DMS153 (cell line): Measurements from ENCODE around the gene B3GNT7.
"Not testable (repeated sequence)": the region's sequence is repeated elsewhere in the genome, so short reads cannot be mapped to it uniquely, and the experiment has no call there.

Source experiments
- DNase-seq: peaks from one replicate; lab custom pipeline; 2025; lab: John Stamatoyannopoulos, UW

Gene B3GNT7, protein sequence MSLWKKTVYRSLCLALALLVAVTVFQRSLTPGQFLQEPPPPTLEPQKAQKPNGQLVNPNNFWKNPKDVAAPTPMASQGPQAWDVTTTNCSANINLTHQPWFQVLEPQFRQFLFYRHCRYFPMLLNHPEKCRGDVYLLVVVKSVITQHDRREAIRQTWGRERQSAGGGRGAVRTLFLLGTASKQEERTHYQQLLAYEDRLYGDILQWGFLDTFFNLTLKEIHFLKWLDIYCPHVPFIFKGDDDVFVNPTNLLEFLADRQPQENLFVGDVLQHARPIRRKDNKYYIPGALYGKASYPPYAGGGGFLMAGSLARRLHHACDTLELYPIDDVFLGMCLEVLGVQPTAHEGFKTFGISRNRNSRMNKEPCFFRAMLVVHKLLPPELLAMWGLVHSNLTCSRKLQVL

DNA sequence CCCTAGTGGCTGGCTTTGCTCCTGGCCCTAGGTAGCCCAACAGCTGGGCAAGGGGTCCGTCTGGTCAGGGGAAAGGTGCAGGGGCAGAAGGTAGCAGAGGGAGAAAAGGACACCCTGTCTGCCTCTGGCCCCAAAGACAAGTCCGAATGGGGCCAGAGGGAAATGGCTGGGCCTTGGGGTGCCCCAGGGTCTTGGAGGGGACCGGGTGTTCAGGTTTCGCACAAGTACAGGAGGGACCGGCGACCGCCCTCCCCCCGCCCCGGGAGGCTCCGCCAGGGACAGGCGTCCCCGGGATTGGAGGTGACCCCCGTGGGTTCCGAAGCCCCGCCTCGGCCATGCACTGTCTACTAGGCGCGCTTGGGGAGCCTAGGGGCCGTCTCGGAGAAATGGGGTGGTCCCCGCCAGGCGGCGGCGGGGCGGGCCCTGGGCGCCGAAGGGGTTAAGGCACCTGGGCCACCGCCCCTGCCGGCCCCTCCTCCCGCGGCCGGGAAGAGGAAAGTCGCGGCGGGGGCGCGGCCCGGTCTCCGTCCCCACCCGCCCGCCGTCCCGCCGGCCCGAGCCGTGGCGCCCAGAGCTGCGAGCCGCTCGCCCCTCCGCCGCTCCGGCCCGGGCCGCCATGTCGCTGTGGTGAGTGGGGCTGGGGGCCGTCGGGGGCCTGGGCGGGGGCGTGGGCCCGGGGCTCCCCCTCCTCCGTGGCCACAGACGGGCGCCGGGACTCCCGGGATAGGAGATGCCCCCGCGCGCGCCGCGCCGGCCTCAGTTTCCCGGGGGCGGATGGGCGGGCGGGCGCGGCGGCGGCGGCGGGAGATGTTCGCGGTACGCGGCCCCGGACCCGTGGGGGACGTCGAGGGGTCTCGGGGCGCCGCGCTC is at the start of gene B3GNT7:
Gene B3GNT7, plus strand, starts transcription at position 523 of the 870 bp plus-strand sequence. Its CDS starts 94 bp downstream, at position 617.
- no peak for DNase-seq

DNA sequence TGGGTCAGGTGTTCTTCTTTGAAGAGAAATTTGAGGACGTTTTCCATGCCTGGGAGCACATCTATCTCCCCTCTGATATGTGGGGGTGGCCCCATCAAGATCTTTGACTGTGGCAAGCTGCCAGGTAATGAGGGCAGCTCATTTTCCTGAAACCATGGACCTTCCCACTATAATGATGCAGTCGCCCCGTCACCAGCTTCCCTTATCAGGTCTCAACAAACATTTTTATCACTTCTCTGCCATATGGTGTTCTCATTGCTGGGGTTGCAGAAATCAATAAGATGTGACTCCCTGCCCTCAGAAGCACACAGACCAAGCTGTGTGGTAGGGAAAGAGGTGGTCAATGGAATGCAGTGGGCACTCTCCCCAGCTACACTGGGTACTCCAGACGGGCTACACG is 48.4 kb upstream of the B3GNT7 start:
- no peak for DNase-seq

DNA sequence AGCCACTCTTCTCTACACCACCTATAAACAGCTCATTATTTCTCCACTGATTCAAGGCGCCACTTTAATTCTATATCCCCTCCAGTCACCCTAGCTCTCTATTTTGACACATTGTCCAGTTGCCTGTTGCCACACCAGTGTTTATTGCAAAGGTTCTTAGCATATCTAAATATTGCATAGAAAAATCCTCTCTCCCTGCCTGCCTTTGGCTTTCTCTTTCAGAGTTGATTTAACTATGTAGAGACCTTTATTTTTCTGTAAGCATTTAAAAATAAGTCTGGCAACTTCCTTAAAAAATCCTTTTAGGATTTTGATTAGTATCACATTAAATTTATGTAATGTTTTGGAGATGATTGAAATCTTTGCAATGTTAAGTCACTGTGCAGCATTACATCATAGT is 47.9 kb upstream of the B3GNT7 start:
- no peak for DNase-seq

DNA sequence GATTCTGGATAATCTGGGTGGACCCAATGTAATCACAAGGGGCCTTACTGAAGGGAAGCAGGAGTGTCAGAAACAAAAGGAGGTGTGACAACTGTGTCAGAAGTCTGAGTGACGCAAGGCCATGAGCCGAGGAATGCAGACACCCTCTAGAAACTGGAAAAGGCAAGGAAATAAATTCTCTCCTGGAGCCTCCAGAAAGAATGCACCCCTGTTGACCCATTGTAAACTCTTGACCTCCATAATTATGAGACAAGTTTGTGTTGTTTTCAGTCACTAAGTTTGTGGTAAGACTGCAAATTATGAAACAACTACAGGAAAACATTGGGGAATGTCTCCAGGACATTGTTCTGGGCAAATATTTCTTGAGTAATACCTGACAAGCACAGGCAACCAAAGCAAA is 47.3 kb upstream of the B3GNT7 start:
- no peak for DNase-seq

DNA sequence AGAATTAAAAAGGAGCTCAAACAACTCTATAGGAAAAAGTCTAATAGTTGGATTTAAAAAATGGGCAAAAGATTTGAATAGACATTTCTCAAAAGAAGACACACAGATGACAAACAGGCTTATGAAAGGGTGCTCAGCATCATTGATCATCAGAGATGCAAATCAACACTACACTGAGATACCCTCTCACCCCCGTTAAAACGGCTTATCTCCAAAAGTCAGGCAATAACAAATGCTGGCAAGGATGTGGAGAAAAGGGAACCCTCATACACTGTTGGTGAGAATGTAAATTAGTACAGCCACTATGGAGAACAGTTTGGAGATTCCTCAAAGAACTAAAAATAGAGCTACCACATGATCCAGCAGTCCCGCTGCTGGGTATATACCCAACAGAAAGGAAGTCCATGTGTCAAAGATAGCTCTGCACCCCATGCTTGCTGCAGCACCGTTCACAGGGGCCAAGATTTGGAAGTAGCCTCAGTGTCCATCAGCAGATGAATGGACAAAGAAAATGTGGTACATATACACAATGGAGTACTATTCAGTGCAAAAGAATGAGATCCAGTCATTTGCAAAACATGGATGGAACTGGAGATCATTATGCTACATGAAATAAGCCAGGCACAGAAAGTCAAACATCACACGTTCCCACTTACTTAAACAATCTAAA is 46.7 kb upstream of the B3GNT7 start:
- no peak for DNase-seq

DNA sequence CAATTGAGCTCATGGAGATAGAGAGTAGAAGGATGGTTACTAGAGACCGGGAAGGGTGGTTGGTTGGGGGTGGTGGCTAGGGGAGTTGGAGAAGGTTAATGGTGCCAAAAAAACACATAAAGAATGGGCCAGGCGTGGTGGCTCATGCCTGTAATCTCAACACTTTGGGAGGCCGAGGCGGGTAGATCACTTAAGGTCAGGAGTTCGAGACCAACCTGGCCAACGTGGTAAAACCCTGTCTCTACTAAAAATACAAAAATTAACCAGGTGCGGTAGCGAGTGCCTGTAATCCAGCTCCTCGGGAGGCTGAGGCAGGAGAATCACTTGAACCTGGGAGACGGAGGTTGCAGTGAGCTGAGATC is 46.2 kb upstream of the B3GNT7 start:
- not testable (repeated sequence) for DNase-seq

DNA sequence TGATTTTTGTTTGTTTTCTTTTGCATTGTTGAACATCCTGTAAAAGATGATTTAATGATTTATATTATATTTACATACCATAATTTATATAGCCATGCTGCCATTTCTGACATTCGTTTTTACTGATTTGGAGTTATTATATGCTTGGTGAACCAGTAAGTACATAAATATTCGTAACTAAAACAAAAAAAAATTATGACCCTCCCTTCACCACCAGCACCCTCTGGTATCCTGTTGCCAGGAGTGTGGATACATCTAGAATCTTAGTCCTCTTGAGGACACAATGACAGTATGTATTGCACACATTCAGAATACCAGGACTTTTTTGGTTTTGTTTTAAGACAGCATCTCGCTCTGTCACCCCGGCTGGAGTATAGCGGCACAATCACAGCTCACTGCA is 43.9 kb upstream of the B3GNT7 start:
- DNase-seq, result no peak

DNA sequence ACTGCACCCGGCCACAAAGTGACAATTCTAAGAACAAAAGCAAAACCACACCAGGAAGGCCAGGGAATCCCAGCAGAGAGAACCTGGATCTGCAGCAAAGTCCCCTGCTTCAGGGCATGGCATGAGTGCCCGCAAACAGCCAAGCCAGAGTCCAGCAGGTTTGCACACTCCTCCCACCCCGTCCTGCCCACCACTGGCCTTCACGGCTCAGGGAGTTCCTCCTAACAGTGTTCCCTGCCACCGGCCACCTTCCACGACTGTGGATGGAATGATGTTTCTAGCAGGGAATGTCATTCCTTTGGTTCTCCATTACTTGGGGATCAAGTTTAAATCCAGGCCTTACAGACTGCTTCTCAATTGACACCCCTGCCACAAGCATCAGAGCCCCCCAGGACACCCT is 42.0 kb upstream of the B3GNT7 start:
- DNase-seq, result no peak

DNA sequence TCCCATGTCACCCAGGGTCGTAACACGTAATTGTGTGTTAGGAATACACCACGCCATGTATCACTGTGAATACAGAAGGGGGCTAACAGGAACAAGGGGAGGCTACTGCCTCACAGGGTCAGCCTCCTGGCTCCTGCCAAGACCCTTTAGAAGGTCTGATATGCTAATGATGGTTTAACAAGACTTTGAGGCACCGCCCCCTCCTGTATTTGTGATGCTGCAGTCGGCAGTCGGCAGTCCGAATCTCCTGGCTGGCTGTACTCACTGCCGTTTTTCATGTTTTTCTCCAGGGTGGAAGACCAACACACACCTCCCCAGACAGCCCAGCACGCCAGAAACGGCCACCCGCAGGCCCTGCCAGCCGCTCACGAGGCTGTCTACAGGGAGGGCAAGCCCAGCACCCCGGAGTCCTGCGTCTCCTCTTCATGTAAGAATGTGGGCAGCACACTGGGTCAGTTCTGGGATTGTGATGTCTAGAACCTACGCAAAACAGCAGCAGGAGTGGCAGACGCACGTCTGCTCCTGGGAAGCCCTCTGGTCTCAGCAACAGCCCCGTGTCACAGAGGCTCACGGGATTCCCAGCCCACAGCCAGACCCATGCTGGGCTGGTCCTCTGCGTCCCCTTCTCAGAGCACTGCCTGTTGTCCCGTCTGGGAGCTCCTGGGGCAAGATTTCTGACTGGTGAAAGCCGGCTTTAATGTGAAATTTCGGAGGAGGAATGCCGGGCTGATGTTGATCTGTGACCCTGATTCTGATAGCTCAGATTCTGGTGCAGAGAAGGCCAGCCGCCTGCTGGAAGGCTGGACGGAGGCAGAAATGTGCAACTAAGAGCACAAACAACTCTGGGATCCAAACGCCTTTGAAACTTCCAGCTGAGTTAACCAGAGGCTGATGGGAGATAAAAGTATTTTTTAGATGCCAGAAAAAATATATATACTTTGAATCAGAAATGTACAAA is 39.7 kb upstream of the B3GNT7 start:
- no peak for DNase-seq

DNA sequence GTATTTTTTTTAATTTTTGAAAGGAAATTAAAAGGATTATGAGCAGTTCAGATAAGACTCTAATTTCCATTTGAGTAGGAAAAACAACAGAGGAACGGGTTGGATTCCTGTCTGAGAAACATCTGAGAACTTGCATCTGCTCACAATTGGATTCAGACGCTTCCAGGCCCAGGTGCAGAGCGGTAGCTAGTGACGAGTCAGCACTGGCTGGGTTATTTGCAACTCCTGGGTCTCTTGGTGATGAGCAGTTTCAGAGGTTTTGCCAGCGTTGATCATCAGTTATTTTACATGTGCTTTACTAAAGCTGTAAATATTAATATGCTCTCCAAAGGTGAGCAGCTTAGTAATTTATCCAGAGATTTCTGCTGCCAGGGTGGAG is 39.1 kb upstream of the B3GNT7 start:
- DNase-seq, result no peak

DNA sequence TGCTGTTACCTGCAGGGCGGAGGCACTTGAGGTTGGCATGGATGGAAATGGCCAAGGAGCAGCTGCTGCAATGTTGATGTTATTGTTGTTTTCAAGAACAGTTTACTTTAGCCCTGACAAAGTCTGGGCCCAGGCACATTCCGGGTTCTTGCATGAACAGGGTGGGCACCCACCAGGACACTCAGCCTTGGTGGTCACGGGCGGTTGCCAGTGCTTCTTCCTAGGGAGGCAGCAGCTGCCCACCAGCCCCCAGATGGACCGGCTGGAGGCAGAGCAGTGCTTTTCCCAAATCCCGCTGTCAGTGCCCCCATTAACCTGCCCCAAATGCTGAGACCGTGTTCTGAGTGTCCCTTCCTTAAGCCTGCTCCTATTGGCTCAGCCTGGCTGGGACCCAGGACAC is 38.5 kb upstream of the B3GNT7 start:
- no peak for DNase-seq

DNA sequence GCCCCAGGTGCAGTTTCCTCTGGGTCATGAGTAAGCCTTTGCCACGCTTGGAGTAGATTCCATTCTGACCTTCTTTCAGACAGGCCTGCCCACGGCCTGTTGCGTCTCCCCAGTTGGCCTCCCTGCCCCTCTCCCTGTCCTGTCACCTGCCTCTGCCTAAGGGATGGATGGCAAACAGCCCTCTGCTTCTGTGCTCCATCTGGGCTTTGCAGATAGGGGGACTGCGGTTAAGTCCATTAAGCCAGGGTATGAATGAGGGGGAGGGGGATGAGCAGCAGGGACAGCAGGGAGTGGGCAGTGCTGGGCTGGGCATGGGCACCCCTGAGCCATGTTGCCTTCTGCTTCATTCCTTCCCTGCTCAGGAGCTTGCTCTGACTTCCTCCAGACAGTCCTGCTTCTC is 37.6 kb upstream of the B3GNT7 start:
- no peak for DNase-seq

DNA sequence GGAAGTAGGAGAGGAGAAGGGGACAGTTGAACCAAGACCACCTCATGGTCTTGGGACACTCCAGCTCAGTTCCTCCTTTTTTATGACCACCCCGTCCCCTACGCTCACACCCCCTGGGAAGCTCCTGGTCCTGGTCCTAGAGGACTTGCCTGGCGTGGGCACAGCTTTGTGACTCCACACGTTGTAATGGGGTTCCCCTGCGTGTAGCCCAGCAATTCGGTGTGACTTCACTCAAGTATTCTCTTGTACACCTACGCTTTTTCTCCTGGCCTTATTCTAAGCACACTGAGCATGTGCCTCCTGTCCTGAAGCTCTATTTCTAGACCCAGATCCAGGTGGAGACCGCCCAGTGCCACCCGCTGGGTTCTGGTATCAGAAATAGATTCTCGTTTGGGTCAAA is 36.1 kb upstream of the B3GNT7 start:
- DNase-seq, result no peak

DNA sequence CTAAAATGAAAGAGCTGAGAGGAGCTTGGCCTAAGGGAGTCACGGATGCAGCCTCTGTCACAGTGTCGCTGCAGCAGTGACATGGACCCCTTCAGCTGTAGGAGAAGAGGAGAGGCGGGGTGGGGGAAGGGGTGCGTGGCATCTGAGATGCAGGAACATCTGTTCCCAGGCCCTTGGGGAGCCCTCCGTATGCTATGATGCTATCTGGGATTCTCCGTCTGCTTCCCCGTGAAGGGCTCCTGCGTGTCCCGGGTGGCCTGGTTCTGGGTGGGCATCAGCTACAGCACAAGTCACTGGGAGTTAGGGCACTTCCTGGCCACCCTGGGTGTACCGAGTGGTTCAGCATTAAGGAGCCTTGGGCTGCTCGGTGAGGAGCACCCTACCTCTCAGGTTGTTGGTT is 35.6 kb upstream of the B3GNT7 start:
- DNase-seq, result no peak

DNA sequence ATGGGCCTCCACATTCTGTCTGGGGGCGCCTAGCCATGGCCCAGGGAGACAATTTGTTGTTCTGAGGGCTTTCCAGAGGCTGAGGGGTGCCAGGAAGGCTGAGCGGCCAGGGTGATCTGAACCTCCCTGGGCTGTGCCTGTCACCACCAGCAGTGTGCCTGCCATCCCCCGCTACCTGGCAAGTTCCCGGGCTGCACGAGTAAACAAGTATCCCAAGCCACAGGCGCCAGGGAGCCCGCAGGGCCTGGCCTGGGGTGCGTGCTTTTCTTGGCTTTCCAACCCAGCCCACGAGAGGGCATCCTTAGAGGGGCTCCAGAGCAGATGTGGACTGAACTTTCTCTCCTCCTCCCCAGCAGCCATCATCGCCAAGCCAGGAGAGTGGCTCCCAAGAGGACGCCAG is 35.1 kb upstream of the B3GNT7 start:
- no peak for DNase-seq

DNA sequence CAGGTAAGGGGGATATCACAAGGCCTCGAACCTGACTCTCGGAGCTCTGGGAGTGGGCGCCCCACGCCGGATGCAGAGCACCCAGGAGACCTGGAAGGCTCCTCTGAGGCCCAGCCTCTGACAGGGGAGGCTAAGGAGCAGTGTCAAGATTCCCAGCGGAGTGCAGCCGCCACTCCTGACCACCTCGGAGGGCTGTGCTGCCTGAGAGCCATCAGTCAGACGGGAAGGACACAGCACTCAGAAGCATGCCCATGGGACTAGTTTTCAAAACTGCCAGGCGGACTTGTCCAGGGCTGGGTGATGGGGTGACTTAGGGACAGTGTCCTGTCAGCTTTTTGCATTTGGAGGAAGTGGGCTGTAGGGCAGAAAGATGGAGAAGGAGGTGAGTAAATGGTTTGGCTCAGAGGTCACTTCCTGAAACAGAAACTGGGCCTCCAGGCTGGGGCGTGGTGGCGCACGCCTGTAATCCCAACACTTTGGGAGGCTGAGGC is 34.6 kb upstream of the B3GNT7 start:
- DNase-seq, result no peak

DNA sequence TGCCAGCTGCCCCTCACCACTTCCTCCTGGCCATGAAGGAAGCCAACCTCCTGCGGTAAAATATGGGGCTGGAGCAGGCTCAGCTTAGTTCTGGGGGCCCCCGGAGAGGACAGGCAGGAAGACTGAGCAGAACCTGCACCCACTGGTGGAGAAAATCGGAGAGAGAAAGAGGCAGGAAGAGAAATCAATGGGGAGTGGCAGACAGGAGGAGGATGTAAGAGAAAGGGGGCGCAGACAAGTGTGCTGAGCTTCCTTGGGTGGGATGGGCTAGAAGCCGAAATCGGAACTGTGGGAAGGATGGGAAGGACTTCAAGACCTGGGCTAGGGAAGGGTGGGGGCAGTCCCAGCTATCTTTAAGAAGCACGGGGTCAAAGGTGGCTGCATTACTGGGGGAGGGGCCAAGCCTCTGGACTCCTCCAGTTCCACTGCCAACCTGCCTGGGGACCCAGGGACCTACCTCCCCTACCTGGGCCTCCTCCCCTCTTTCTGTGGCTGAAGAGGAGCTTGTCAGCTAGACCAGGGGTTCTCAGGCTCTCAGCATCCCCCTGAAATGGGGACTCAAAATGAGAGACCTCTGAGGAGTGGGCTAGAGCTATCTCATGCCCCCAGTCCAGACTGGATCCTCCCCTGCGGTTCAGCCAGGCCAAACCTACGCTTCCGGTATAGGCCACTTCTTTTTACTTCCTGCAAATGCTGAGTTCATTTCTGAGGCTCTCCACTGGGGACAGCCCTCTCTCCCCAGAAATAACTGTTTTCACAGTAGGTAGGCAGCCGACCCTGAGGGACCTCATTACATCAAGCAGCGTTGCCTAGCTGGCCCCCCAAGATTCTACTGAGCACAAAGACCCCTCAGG is 33.6 kb upstream of the B3GNT7 start:
- no peak for DNase-seq

DNA sequence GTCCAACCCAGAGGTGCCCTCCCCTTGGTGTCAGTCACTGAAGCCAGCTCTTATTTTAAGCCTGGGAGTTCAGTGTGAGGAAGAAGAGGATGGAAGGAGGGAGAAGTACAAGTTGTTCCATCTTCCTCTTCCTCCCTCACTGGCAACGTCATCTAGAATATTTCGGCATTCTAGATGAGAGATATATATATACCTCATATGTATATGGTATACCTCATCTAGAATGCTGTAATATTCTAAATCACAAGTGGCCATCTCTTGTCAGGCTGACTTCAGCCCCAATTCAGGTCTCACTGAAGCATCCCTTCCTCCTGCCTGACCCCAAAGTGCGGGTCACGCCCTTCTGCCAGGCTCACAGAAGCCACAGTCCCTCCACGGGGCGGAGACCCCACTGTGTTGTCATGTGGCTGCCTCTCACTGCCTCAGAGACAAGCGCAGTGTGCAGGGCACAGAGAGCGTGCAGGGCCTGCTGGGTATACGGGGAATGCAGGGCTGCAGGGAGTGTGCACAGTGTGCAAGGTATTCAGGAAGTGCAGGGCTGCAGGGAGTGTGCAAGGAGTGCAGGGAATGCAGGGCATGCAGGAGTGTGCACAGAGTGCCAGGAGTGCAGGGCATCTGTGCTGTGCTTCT is 32.8 kb upstream of the B3GNT7 start:
- no peak for DNase-seq

DNA sequence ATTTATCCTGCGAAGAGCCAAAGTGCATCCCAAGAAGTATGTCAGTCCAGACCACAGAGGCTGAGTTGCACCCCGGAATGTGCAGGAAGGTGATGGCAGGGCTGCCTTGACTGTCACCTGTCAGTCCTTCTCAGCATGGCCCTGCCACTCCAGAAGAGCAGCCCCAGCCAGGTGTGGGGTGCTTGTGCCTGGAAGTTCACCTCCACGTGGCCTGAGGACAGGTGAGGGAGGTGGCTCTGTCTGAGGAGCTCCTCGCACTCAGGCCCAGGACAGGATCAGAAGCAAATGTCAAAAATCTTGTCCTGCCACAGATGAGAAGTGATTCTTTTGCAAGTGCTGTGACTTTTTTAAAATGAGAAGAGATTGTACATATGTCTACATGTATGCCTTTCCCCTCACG is 31.4 kb upstream of the B3GNT7 start:
- DNase-seq, result no peak
